Left colon (tissue), 2 donors: Measurements from ENCODE around the gene OR1I1. TPM values are rescaled to one million over a fixed set of nuclear protein-coding genes. Genes with fewer than 3 reads are reported as not detected.
"Not testable (repeated sequence)": the region's sequence is repeated elsewhere in the genome, so short reads cannot be mapped to it uniquely, and the experiment has no call there.

Source experiments
- ATAC-seq: fragments of 200-7000 bp; cut with Tn5 transposase; one replicate; pipeline ENCODE4 v1.9.1; 2020; ENCODE audit warnings: mild to moderate bottlenecking, moderate library complexity
- DNase-seq, 2 donors: peaks; one replicate each; pipeline ENCODE4 v3.0.0-alpha.2; 2020
- intact Hi-C, 2 donors: fragments of 100-400 bp; cut with DNase I in 1 of 2; cut with micrococcal nuclease in 1 of 2; formaldehyde crosslinking; loops; one replicate each; pipeline versions ENCODE4 v1.11.2 to v1.14.0; 2022; cut with DNase I, micrococcal nuclease
- total RNA-seq, 2 donors: library from RNA; stranded (reverse); fragmentation: NEBNext Ultra II Directional; extraction: Animal tissue kit (Norgen Biotek cat#: 25700); gene quantifications; one replicate each; pipeline ENCODE4 v1.2.1, GENCODE V29; 2021
- donor health status: DM: no; HTN: no; CAD: no.
- donor health status: DM: yes; HTN: yes; CAD: no.

The OR1I1 gene
- total RNA-seq, 2 donors from 2014 or later = not detected

- no peak for ATAC-seq
- no peak for DNase-seq
- intact Hi-C loops = loop anchor here (2.0 to 10.0 kb wide), 3 partner anchors 58 to 462 kb away; no protein-coding TSS in a partner anchor
Observed at GRCh38 chr19:15093001-15093400, 11.0 kb downstream of the OR1I1 start.

GRCh38 chr19:15096223-15096622 is 14.2 kb downstream of the OR1I1 start:
- intact Hi-C loops = loop anchor here in 1 of 2 donors (10.0 kb wide), 2 partner anchors 59 to 459 kb away; no protein-coding TSS in a partner anchor
- no peak for DNase-seq
- ATAC-seq = no peak

GRCh38 chr19:15097980-15098379 is 16.0 kb downstream of the OR1I1 start:
- intact Hi-C loops = loop anchor here in 1 of 2 donors (10.0 kb wide), 2 partner anchors 57 to 457 kb away; no protein-coding TSS in a partner anchor
- ATAC-seq, DNase-seq: not testable (repeated sequence)

- no peak for ATAC-seq
- intact Hi-C loops = loop anchor here in 1 of 2 donors (10.0 kb wide), 2 partner anchors 56 to 456 kb away; no protein-coding TSS in a partner anchor
Observed at GRCh38 chr19:15098460-15098859, 16.4 kb downstream of the OR1I1 start.

GRCh38 chr19:15099017-15099582 is 17.1 kb downstream of the OR1I1 start:
- DNase-seq (no peak), ATAC-seq (no peak)
- intact Hi-C loops = loop anchor here in 1 of 2 donors (10.0 kb wide), 2 partner anchors 56 to 456 kb away; no protein-coding TSS in a partner anchor

More at GRCh38 chr19:15098460-15098859, 16.4 kb downstream of the OR1I1 start:
- no peak for DNase-seq

- ATAC-seq = peak; percentile 74
- peak in 1 of 2 donors; percentile 48 for DNase-seq
- intact Hi-C loops = no loop called here
Observed at GRCh38 chr19:15101479-15102082, 19.6 kb downstream of the OR1I1 start.

GRCh38 chr19:15104003-15104402 is 22.0 kb downstream of the OR1I1 start:
- intact Hi-C loops = no loop called here
- DNase-seq (no peak), ATAC-seq (no peak)

- intact Hi-C loops = no loop called here
- ATAC-seq (no peak), DNase-seq (no peak)
Observed at GRCh38 chr19:15104411-15104810, 22.4 kb downstream of the OR1I1 start.

- intact Hi-C loops = no loop called here
- no peak for DNase-seq
- no peak for ATAC-seq
Observed at GRCh38 chr19:15105044-15105443, 23.0 kb downstream of the OR1I1 start.

- intact Hi-C loops = no loop called here
- DNase-seq (no peak), ATAC-seq (no peak)
Observed at GRCh38 chr19:15107061-15108010, 25.3 kb downstream of the OR1I1 start, which contains the start of gene SYDE1. TSS of gene SYDE1 (plus strand) at chr19:15107401. CDS start at chr19:15107434, 33 bp downstream.

GRCh38 chr19:15108145-15108844 is 26.3 kb downstream of the OR1I1 start:
- ATAC-seq (no peak), DNase-seq (no peak)
- intact Hi-C loops = no loop called here

GRCh38 chr19:15108845-15109767 is 27.1 kb downstream of the OR1I1 start:
- ATAC-seq (no peak), DNase-seq (no peak)
- intact Hi-C loops = no loop called here

- intact Hi-C loops = no loop called here
- ATAC-seq (no peak), DNase-seq (no peak)
Observed at GRCh38 chr19:15109768-15110417, 27.9 kb downstream of the OR1I1 start.

- ATAC-seq (no peak), DNase-seq (no peak)
- intact Hi-C loops = no loop called here
Observed at GRCh38 chr19:15110418-15110815, 28.4 kb downstream of the OR1I1 start.

GRCh38 chr19:15111758-15112157 is 29.7 kb downstream of the OR1I1 start:
- intact Hi-C loops = no loop called here
- ATAC-seq (no peak), DNase-seq (no peak)

- peak; percentile 49 for ATAC-seq
- DNase-seq = no peak
- intact Hi-C loops = no loop called here
Observed at GRCh38 chr19:15112385-15112784, 30.4 kb downstream of the OR1I1 start.
